Measurements from ENCODE around the gene SEMA4D.

The SEMA4D gene

GRCh38 chr9:89408628-89409101, 89.2 kb downstream of the SEMA4D start:
- CTCF ChIA-PET, result interaction anchor here (1.0 kb wide), 1 partner anchor 140 kb away, joined by 3 read pairs; no protein-coding TSS in a partner anchor
- TF ChIP-seq CTCF (IDR thresholded peaks at IDR 0.05; ENCODE audit: insufficient read depth, low read length, missing control alignments), result no peak
- H3K4me3 ChIP-seq (ENCODE audit: low read depth, low read length), result no peak overlapping the region
- DNase-seq (ENCODE audit: low read depth, low spot score), result no peak
- POLR2A ChIA-PET, result no interaction called here

- ChIA-PET POLR2A (no interaction called here), CTCF (no interaction called here)
- H3K4me3 ChIP-seq (ENCODE audit: low read depth, low read length), result no peak overlapping the region
- no peak for TF ChIP-seq CTCF (IDR thresholded peaks at IDR 0.05; ENCODE audit: insufficient read depth, low read length, missing control alignments)
- DNase-seq (ENCODE audit: low read depth, low spot score), result no peak
Measured at GRCh38 chr9:89407070-89407469, 90.8 kb downstream of the SEMA4D start.

- ChIA-PET CTCF (no interaction called here), POLR2A (no interaction called here)
- H3K4me3 ChIP-seq (ENCODE audit: low read depth, low read length), result no peak overlapping the region
- DNase-seq (ENCODE audit: low read depth, low spot score), result no peak
- no peak for TF ChIP-seq CTCF (IDR thresholded peaks at IDR 0.05; ENCODE audit: insufficient read depth, low read length, missing control alignments)
Measured at GRCh38 chr9:89405826-89406225, 92.1 kb downstream of the SEMA4D start.

- CTCF ChIA-PET, result no interaction called here
- POLR2A ChIA-PET, result no interaction called here
Measured at GRCh38 chr9:89404074-89404473, 93.8 kb downstream of the SEMA4D start.

GRCh38 chr9:89402695-89403427, 95.1 kb downstream of the SEMA4D start:
- ChIA-PET CTCF (no interaction called here), POLR2A (no interaction called here)
- no peak for TF ChIP-seq CTCF (IDR thresholded peaks at IDR 0.05; ENCODE audit: insufficient read depth, low read length, missing control alignments)
- DNase-seq (ENCODE audit: low read depth, low spot score), result no peak
- no peak overlapping the region for H3K4me3 ChIP-seq (ENCODE audit: low read depth, low read length)

More at GRCh38 chr9:89404074-89404473, 93.8 kb downstream of the SEMA4D start:
- DNase-seq (ENCODE audit: low read depth, low spot score), result no peak
- TF ChIP-seq CTCF (IDR thresholded peaks at IDR 0.05; ENCODE audit: insufficient read depth, low read length, missing control alignments), result no peak
- no peak overlapping the region for H3K4me3 ChIP-seq (ENCODE audit: low read depth, low read length)

GRCh38 chr9:89400403-89401116, 97.4 kb downstream of the SEMA4D start:
- CTCF ChIA-PET, result interaction anchor here (1.2 kb wide), 1 partner anchor 148 kb away, joined by 3 read pairs; no protein-coding TSS in a partner anchor

More at GRCh38 chr9:89400403-89401116, 97.4 kb downstream of the SEMA4D start:
- POLR2A ChIA-PET, result no interaction called here
- DNase-seq (ENCODE audit: low read depth, low spot score), result no peak
- no peak for TF ChIP-seq CTCF (IDR thresholded peaks at IDR 0.05; ENCODE audit: insufficient read depth, low read length, missing control alignments)
- no peak overlapping the region for H3K4me3 ChIP-seq (ENCODE audit: low read depth, low read length)
